K562 (cell line): ENCODE data around the gene TLE3. TPM values are rescaled to one million over a fixed set of nuclear protein-coding genes. Genes with fewer than 3 reads are reported as not detected.

Experiments used
- CCAR2 ChIP-seq: fragments of 200-400 bp; formaldehyde crosslinking; IDR thresholded peaks from 2 replicates; pipeline ENCODE4 v1.6.1; 2017; ENCODE audit warnings: mild to moderate bottlenecking, low read depth, low read length
- CREM ChIP-seq: IDR thresholded peaks from 2 replicates; pipeline ENCODE4 v1.6.1; 2014; ENCODE audit warnings: antibody characterized with exemption, low read depth
- ELF1 ChIP-seq: fragments of 200-800 bp; sonication (Bioruptor generic); IDR thresholded peaks from 2 replicates; pipeline ENCODE4 v1.6.1; 2016; ENCODE audit warnings: missing genetic modification characterization, missing compliant biosample characterization
- HIVEP1 ChIP-seq: fragments of 250-450 bp; sonication (Bioruptor Pico); IDR thresholded peaks from 2 replicates; pipeline ENCODE4 v1.4.0; 2020; ENCODE audit warnings: mild to moderate bottlenecking
- MAFK ChIP-seq: IDR thresholded peaks from 2 replicates; pipeline ENCODE4 v1.6.1; 2011; ENCODE audit warnings: low read length, improper control_type of control experiment
- PHB2 ChIP-seq: fragments of 450-650 bp; IDR thresholded peaks from 2 replicates; pipeline ENCODE4 v1.6.1; 2017; ENCODE audit warnings: low read depth
- RB1 ChIP-seq: fragments of 450-650 bp; IDR thresholded peaks from 2 replicates; pipeline ENCODE4 v1.6.1; 2017; ENCODE audit warnings: low read depth, mild to moderate bottlenecking
- RBM34 ChIP-seq: fragments of 200-400 bp; formaldehyde crosslinking; IDR thresholded peaks from 2 replicates; pipeline ENCODE4 v1.6.1; 2018; ENCODE audit warnings: low read length, borderline replicate concordance; ENCODE audit not compliant: insufficient read depth
- SIX5 ChIP-seq, 2 experiments: IDR thresholded peaks; 2 replicates each; pipeline ENCODE4 v1.6.1; 2011; ENCODE audit warnings: low read length in 2 of 2, borderline replicate concordance in 1 of 2, low read depth in 1 of 2, mild to moderate bottlenecking in 1 of 2, moderate library complexity in 1 of 2; ENCODE audit not compliant: insufficient read depth in 1 of 2
- SMARCE1 ChIP-seq: fragments of 450-650 bp; IDR thresholded peaks from 2 replicates; pipeline ENCODE4 v1.7.1; 2016; ENCODE audit warnings: mild to moderate bottlenecking
- SP2 ChIP-seq: IDR thresholded peaks from 2 replicates; pipeline ENCODE4 v1.6.1; 2011; ENCODE audit warnings: mild to moderate bottlenecking, low read depth, low read length, moderate library complexity; ENCODE audit not compliant: poor library complexity, severe bottlenecking; ENCODE audit errors: extremely low read depth
- TEAD1 ChIP-seq, 2 experiments: fragments of 450-650 bp in 1 of 2; sonication (generic) in 1 of 2; formaldehyde crosslinking; IDR thresholded peaks; 2 replicates each; pipeline versions ENCODE4 v1.4.0 to v1.8.0; 2020 to 2022; ENCODE audit warnings: mild to moderate bottlenecking in 2 of 2, missing genetic modification reagents in 1 of 2
- ZBTB43 ChIP-seq: sonication (generic); formaldehyde crosslinking; IDR thresholded peaks from 2 replicates; pipeline ENCODE4 v1.8.0; 2023; ENCODE audit warnings: mild to moderate bottlenecking, missing genetic modification reagents
- ZBTB5 ChIP-seq: fragments of 450-650 bp; IDR thresholded peaks from 2 replicates; pipeline ENCODE4 v1.6.1; 2017; ENCODE audit warnings: antibody characterized with exemption
- ZNF124 ChIP-seq: sonication (generic); formaldehyde crosslinking; IDR thresholded peaks from 2 replicates; pipeline ENCODE4 v1.8.1; 2022; ENCODE audit warnings: missing genetic modification reagents
- ZNF551 ChIP-seq: fragments of 250-450 bp; sonication (Bioruptor Pico); IDR thresholded peaks from 2 replicates; pipeline ENCODE4 v1.5.0; 2021; ENCODE audit warnings: mild to moderate bottlenecking, moderate library complexity
- ZNF780A ChIP-seq: fragments of 250-450 bp; sonication (Bioruptor Pico); IDR thresholded peaks from 2 replicates; pipeline ENCODE4 v1.5.0; 2021; ENCODE audit warnings: mild to moderate bottlenecking
- polyA plus RNA-seq, 8 experiments: library from polyadenylated mRNA; depleted of rRNA in 4 of 8; stranded (reverse) in 5 of 8; unstranded in 3 of 8; fragments of >200 nt; fragmentation: Nextera tagmentation in 2 of 8; fragmentation: Illumina TruSeq in 1 of 8; extraction: Ambion mirVana in 2 of 8; extraction: Trizol in 1 of 8; gene quantifications; 2 replicates each; pipeline versions ENCODE4 v1.2.1 to v1.2.3, GENCODE V29; 2011 to 2014; ENCODE audit warnings: inconsistent platforms in 1 of 8, missing spikeins in 1 of 8
- total RNA-seq, 7 experiments: library from RNA; depleted of rRNA in 6 of 7; stranded (reverse); fragments of >200 nt in 6 of 7; fragmentation: Illumina TruSeq in 2 of 7; extraction: Trizol in 2 of 7; gene quantifications; 2 replicates each; pipeline versions ENCODE4 v1.2.1 to v1.2.3, GENCODE V29; 2011 to 2021; ENCODE audit warnings: low replicate concordance in 1 of 7
- TF ChIP-seq, protein P1 (sequence below): fragments of 250-450 bp; sonication (Bioruptor Pico); IDR thresholded peaks from 2 replicates; pipeline ENCODE4 v1.4.0; 2020; ENCODE audit warnings: mild to moderate bottlenecking, moderate library complexity, borderline replicate concordance
- TF ChIP-seq, protein P2 (sequence below), 2 experiments: IDR thresholded peaks in 1 of 2; conservative IDR thresholded peaks in 1 of 2; 2 replicates each; pipeline ENCODE4 v1.6.1; 2016; ENCODE audit warnings: low read depth in 2 of 2, mild to moderate bottlenecking in 1 of 2, missing compliant biosample characterization in 1 of 2, missing genetic modification characterization in 1 of 2, moderate library complexity in 1 of 2

TLE3 gene
- total and polyA plus RNA-seq, 9 of the 15 experiments (the other 6 are each of a cell fraction or from before 2014, with no cell fraction given) = 1.5 to 84.2 (median 14.1) TPM

- TF ChIP-seq, protein P1, sequence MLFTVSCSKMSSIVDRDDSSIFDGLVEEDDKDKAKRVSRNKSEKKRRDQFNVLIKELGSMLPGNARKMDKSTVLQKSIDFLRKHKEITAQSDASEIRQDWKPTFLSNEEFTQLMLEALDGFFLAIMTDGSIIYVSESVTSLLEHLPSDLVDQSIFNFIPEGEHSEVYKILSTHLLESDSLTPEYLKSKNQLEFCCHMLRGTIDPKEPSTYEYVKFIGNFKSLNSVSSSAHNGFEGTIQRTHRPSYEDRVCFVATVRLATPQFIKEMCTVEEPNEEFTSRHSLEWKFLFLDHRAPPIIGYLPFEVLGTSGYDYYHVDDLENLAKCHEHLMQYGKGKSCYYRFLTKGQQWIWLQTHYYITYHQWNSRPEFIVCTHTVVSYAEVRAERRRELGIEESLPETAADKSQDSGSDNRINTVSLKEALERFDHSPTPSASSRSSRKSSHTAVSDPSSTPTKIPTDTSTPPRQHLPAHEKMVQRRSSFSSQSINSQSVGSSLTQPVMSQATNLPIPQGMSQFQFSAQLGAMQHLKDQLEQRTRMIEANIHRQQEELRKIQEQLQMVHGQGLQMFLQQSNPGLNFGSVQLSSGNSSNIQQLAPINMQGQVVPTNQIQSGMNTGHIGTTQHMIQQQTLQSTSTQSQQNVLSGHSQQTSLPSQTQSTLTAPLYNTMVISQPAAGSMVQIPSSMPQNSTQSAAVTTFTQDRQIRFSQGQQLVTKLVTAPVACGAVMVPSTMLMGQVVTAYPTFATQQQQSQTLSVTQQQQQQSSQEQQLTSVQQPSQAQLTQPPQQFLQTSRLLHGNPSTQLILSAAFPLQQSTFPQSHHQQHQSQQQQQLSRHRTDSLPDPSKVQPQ = no peak
- TF ChIP-seq ELF1 (tag) (no peak), RB1 (no peak), CREM (peak; percentile 74), ZBTB5 (no peak), ZNF780A (CRISPR knock-in tag) (no peak), SIX5 (IDR thresholded peaks at IDR 0.05; ENCODE audit: borderline replicate concordance in 1 of 2, insufficient read depth in 1 of 2, low read depth in 1 of 2, low read length in 2 of 2) (no peak), SMARCE1 (peak; percentile 91), PHB2 (no peak), TEAD1 (CRISPR knock-in tag; IDR thresholded peaks at IDR 0.05) (peak in 1 of 2 experiments; percentile 90; a peak in 2 of 4 replicates), SP2 (no peak), MAFK (no peak), RBM34 (no peak), ZNF551 (CRISPR knock-in tag) (no peak), HIVEP1 (CRISPR knock-in tag) (no peak), ZNF124 (CRISPR knock-in tag) (no peak), CCAR2 (no peak), ZBTB43 (CRISPR knock-in tag) (no peak)
- TF ChIP-seq, protein P2, sequence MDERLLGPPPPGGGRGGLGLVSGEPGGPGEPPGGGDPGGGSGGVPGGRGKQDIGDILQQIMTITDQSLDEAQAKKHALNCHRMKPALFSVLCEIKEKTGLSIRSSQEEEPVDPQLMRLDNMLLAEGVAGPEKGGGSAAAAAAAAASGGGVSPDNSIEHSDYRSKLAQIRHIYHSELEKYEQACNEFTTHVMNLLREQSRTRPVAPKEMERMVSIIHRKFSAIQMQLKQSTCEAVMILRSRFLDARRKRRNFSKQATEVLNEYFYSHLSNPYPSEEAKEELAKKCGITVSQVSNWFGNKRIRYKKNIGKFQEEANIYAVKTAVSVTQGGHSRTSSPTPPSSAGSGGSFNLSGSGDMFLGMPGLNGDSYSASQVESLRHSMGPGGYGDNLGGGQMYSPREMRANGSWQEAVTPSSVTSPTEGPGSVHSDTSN (CRISPR knock-in tag; IDR thresholded peaks at IDR 0.05; ENCODE audit: low read depth) = no peak
- TF ChIP-seq, protein P2 (tag; conservative IDR thresholded peaks at IDR 0.05; ENCODE audit: low read depth) = 0 out of 2 replicates have a peak, but pooled peaks have one; percentile 12
Measured at GRCh38 chr15:70091726-70092463, 5.8 kb downstream of the TLE3 start (continued).
